IPS-NIHi7 (cell line): ENCODE results near the gene ABCC9.

Experiments
- DNase-seq: peaks from one replicate; pipeline ENCODE4 v3.0.0; 2012; ENCODE audit warnings: mixed read lengths; ENCODE audit errors: extremely low spot score

ABCC9 gene

DNA sequence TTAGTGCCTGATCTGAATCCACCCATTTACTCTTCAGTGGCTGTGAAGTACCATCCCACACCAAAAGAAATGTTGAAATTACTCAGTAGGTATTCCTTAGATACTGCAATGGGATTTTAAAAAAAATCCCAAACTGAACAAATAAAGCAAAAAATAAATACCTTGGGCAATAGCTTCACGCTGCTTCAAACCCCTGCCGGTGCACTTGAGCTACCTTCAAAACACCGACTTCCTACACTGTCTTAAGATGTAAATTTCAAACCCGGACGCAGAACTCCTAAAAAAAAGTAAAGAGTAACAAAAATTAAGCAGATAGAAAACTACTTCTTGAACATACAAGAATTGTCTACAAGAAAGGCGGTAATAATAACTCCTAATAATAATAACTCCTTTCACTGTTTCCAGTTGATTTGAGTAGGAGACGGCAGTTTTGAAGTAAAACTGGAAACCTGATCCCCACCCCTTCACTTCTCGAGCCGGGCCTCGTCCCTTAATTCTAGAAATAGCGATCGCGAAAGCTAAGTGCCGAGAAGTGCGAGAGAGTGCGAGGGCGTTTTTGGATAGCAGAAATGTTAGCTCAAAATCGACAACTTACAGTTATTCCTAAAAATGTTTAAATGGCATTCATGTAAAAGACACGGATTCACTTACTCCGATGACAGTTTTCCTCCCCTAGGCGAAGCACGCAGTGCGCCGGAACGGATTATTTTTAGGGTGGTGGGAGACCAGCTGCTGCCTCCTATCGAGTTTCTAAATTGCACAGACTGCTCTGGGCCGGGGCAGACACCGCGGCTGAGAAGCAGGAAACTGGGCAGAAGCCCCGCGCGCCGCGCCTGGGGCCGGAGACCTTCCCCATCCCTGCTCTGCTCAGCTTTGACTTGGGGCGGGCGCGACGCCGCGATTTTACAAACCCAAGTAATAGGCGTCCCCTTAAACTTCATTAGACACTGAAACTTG is at the start of gene ABCC9:
Gene ABCC9 (minus strand): TSS at position 878 of the 957 bp plus-strand sequence. CDS start 4,752 bp downstream, outside the sequence.
- peak; percentile 61 for DNase-seq

DNA sequence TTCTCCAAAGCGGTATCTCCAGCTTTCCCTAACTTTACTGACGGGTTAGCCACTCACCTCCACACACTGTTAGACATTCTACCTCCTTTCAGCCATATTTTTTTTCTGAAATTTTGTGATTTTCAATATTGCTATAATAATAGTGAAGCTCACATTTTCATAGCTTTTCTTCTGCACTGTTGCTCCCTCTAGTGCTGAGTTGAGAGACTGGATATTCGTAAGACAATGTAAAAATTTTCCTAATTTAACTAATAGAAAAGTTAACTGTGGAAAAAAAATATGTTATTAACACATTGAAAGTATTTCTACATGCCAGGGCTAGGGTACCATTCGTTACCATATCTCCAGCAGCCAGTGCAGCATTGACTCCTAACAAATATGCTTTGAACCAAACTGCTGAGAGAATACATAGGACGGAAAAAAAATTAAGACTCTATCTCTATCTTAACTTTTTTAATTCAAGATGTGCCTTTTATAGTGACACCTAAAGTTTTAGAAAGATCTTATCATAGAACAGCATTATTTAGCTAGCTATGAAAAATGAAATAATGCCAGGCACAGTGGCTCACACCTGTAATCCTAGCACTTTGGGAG is 48.7 kb upstream of the ABCC9 start:
- no peak for DNase-seq

DNA sequence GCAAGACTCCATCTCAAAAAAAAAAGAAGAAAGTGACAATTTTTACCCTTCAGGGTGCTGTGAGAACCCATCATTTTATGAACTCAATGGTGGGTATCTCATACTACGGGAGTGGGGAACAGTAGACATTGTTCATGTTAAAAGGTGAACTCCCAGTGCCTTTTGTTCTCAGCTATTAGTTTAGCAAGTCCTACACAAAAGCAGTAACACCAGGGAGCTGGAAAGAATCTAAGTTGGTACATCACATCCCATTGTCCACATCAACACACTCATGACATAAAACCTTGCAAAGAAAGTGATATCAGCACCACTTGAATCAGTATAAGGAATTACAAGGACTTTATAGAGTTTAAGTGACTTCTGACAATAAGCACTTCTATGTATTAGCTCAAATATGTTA is 47.4 kb upstream of the ABCC9 start:
- DNase-seq = no peak

DNA sequence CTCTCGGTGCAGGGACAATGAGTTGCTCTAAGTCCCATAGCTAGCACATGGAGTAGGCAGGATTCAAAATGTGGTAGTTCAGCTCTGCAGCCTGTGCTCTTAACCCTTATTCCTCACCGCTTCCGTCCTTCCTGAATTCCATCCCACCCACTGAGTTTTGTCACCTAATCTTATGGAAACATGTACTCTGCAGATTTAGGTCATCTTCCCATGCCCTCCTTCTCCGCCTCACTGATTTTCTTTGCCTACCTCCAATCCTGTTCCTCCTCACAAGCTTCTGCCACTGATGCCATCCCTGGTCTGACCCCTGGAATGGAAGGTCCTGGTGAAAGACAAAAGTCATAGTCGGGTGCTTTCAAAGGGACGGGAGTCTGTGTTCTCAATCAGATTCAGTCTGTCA is 46.5 kb upstream of the ABCC9 start:
- no peak for DNase-seq

DNA sequence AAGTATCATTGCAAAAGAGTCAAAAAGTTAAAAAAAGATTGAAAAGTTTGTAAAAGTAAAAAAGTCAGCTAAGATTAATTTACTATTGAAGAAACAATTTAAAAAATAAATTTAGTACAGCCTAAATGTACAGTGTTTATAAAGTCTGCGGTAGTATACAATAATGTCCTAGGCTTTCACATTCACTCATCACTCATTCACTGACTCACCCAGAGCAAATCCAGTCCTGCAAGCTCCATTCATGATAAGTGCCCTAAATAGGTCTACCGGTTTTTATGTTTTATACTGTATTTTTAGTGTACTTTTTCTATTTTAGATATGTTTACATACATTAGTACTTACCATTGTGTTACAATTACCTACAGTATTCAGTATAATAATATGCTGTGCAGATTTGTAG is 43.9 kb upstream of the ABCC9 start:
- no peak for DNase-seq

DNA sequence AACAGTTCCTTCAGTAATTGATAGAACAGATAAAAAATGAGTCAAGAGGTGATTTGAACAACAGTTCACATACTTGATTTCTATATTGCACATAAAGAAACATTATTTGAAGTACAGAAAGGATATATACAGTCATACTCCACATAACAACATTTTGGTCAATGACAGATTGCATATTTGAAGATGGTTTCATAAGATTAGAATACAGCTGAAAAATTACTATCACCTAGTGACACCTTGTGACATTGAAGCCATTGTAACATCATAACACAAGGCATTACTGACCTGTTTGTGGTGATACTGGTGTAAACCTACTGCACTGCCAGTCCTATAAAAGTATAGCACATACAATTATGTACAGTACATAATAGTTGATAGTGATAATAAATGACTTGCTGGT is 43.1 kb upstream of the ABCC9 start:
- no peak for DNase-seq

DNA sequence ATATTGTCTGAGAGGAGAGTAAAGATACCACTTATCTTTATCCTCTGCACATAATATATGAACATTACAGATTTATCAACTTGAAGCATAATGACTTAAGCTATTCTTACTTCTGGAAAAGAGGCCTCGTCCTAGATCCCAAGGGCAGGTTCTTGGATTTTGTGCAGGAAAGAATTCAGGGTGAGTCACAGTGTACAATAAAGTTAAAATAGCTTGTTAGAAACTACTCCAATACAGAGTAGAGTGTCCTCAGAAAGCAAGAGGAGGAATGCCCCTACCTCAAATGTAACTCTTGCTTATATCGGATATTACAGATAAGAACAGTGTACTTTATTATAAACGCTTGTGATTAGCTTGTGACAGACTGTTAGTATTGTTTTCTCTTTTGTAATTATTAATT is 41.9 kb upstream of the ABCC9 start:
- no peak for DNase-seq

DNA sequence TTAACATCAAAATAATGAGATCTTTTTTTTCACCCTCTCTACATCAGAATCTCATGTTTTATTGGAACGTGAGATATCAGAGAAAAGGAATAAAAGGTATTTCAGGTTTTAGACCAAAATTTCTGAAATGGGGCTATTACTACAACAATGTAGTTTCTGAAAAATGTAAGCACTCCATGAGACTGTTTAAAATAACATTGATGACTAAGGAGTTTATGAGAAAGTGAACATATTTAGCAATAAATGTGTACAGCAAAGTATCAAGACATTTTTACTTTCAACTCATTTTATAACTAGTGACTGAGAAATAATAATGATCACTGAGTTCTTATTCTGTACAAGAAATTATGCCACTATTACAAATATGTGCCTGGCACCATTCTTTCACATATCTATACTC is 39.3 kb upstream of the ABCC9 start:
- no peak for DNase-seq

DNA sequence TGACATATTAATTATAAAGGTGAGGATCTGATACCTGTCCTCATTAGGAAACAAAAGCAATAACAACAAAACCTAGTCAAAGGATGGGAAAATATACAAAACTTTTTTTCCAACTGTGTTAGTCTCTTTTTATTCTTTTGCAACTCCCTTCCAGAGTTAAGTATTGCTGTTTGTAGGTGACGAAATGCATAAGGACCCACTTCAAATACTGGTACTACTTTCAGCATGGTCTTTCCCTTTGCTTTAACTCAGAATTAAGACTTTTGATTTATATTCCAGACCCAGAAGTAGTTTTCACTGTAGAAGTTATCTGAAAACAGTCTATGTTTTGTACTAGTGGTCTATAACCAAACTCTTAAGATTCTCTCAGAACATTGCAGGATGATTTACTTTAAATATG is 34.1 kb upstream of the ABCC9 start:
- DNase-seq = no peak

DNA sequence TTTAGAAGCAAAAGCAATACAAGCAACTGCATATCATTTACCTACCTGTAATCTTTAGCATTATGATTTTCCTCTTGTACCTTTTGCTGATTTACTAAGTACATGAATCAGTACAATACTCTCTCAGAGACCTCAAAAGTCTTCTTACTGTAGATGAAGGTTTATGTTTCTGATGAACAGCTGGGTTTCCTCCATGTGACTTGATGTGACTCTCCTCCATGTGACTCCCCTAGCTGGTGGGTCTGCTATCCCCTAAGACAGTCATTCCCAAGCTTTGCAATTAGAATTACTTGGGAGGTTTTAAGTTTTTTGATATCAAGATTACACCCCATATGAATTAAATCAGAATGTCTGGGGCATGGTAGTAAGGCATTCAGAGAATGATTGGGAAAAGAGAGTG is 32.0 kb upstream of the ABCC9 start:
- no peak for DNase-seq

DNA sequence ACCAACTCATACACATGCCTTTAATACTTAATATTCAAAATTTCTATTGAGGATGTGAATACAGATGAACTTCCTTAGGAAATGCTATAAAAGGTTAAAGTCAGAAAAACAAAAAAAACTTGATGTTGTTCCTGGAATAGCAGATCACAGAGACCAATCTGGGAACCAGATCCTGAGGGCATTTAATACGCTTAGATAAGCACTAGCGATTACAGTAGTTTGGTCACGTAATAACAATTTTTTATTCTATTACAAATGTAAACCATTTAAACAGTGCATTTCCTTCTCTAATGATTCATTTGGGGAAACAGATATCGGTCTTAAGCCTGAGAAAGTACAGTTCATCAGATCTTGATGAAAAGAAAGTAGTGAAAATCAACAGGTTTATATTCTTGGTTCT is 30.8 kb upstream of the ABCC9 start:
- DNase-seq = no peak

DNA sequence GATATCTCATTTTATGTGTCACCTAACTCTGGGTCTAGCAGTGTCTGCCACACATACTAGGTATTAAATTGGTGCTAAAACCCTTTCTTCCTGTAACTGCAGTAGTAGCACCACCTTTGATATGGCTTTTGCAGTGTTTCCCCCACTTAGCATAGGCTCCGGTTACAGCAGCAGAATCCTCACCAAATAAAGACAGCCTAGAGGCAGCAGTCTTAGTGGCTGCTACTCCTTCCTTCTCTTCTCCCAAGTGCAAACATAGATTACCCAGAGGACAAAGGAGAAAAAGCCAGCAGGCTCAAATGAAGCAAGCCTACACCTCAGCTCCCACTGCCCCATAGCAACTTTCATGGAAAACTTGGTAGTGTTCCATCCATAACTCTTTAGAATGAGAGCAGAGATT is 30.1 kb upstream of the ABCC9 start:
- peak; percentile 59 for DNase-seq

DNA sequence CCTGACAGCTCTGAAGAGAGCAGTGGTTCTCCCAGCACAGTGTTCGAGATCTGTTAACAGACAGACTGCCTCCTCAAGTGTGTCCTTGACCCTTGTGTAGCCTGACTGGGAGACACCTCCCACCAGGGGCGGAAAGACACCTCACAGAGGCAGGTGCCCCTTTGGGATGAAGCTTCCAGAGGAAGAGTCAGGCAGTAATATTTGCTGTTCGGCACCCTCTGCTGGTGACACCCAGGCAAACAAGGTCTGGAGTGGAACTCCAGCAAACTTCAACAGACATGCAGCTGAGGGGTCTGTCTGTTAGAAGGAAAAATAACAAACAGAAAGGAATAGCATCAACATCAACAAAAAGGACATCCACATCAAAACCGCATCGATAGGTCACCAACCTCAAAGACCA is 21.6 kb upstream of the ABCC9 start:
- DNase-seq = no peak

DNA sequence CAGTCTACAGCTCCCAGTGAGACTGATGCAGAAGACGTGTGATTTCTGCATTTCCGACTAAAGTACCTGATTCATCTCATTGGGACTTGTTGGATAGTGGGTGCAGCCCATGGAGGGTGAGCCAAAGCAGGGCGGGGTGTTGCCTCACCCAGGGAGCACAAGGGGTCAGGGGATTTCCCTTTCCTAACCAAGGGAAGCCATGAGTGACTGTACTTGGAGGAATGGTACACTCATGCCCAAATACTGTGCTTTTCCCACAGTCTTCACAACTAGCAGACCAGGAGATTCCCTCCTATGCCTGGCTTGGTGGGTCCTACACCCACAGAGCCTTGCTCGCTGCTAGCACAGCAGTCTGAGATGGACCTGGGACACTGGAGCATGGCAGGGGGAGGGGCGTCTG is 21.0 kb upstream of the ABCC9 start:
- DNase-seq = no peak

DNA sequence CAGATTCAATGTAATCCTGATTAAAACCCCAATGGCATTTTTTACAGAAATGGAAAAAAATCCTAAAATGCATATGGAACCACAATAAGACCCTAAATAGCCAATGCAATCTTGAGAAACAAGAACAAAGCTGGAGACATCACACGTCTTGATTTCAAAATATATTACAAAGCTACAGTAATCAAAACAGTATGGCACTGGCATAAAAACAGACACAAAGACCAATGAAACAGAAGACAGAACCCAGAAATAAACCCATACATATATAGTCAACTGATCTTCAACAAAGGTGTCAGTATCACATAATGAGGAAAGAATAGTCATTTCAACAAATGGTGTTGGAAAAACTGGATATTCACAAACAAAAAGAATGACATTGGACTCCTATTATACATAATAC is 9.4 kb upstream of the ABCC9 start:
- DNase-seq = no peak

DNA sequence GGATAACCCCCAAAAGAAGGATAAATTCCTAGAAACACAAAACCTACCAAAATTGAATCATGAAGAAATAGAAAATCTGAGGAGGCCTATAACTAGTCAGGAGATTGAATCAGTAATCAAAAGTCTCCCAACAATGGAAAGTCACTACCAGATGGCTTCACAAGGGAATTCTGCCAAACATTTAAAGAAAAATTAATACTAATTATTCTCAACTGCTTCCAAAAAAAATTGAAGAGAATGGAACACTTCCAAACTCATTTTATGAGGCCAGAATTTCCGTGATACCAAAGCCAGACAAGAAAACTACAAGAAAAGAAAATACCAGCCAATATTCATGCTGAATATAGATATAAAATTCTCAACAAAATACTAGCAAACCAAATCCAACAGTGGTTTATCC is 7.8 kb upstream of the ABCC9 start:
- no peak for DNase-seq

DNA sequence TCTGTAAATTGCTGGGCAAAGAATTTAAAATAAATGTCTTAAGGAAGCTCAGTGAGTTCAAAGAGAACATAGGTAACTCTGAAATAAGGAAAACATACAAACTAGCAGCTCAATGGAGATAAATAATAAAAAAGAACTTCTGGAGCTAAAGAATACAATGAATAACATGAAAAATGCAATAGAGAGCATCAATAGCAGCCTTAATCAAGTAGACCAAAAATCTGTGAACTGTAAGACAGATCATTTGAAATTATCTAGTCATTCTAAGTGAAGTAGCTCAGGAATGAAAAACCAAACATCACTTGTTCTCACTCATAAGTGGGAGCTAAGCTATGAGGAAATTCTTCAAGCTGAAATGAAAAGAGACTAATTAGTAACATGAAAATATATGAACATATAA is 5.8 kb upstream of the ABCC9 start:
- no peak for DNase-seq

DNA sequence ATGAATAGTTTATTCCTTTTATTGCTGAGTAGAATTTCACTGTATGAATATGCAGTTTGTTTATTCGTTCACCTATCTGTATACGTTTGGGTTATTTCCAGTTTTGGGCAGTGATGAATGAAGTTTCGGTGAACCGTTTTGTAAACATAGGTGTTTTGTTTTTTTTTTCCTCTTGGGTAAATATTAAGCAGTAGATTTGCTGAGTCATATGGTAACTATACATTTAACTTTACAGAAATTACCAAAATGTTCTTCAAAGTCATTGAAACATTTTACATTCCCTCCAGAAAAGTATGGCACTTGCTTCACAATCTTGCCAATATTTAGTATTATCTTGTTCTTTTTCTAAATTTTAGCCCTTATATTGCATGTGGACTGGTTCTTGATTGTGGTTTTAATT is 3.8 kb upstream of the ABCC9 start:
- no peak for DNase-seq

DNA sequence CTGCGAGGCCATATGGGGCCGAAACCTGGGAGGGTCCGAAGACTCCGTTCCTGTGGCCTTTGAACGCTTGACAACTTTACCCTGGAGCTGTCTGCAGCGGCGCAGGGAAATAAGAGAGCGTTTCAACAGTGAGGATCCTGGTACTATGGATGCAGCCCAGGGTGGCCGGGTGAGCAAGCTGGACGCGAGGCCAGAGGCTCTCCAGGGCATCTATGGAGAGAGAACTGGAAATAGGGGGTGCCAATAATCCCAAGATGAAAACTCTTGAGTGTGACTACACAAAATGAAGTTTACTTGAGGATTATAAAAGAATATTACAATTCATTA is 1.1 kb upstream of the ABCC9 start:
- DNase-seq = no peak

DNA sequence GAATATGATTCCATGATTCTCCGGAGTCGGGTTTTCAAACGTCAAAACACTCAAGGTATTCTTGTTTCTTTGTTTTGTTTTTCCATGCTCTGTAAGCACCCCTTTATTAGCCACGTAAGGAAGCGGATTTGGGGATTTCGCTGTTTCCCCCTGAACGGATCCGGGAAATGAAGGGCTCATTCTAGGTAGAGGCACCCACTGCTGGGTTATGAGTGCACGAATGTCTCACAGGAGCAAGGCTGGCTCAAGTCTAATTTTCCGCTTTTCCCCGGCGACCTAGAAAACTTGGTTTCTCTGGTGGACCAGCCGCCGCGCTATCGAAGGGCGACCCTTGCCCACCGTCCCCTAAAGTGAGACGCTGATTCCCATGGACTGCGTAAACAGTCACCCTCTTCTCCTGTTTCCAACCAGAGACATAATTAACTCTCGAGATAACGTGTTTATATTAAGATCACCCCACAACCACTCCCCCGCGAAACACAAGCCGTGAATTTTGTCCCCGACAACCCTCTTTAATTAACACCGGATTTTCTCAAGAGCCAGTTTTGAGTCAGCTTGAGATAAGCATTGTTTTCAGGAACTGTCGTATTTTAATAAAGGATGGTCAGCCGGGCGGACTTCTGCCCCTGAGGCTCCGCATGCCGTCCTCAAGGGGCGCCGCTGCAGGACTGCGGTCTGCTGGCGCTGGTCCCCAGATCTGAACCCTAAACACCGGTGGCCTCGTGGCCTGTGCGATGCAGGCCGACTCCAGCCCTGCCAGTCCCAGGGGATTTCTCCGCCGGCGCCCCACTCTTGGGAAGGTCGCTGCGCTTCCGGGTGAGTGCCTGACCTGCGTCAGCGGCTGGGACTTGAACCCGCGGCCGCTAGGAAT is 515 bp upstream of the ABCC9 start:
- peak; percentile 50 for DNase-seq

DNA sequence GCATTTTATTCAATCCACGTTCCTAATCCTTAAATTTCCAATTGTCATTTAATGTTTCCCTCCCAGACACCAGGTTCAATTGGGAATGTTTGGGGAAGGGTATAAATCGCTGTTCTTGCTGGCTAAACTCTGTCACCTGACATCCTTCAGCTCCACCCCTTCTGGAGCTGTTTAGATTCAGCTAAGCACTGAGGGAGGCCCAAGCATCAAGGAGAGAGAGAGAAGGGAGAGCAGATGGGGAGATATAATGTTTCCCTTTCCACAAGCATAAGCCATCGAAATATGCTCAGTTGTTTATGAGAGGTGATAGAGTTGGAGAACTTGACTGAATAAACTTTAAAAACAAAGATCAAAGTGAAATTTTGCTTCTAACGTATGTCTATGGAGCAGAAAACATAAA is 1.8 kb downstream of the ABCC9 start:
- DNase-seq = peak; percentile 14

DNA sequence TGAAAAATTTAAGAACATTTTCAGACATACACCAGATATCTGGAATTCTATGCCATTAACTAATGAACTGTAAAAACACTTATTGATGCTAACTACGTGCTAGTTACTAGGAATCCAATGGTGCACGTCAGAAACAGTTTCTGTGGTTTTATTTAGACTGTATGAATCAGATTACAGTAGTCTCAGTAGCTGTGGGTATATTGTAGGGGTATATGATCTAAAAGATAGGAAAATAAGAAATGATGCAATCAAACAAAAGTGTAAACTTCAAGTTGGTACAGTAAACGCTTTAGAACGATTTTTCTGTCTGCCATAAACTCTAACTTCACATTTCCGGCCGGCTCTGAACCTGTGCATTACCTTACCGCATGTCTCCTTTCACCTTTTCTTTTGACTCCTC is 2.3 kb downstream of the ABCC9 start:
- no peak for DNase-seq

DNA sequence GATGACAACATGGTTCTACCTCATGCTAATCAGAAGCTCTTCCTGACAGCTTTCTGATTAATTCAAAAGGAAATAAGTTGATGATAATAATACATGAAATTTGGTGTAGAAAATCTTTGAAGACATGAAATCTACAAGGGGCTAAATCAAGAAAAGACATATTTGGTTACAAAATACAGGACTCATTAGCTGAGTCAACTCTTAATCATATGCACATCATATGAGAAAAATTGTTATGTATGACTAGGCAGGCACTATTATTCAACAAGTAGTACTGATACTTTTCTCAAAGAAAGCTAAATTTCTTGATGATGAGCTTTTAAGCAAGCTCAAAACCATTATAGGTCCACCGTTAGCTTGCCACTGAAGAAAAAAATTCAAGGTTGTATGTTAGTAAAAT is 7.1 kb downstream of the ABCC9 start:
- DNase-seq = no peak
